GM19452 (cell line): Measurements from ENCODE around the gene HP1BP3.
"Not testable (repeated sequence)": the region's sequence is repeated elsewhere in the genome, so short reads cannot be mapped to it uniquely, and the experiment has no call there.

Experiments
- ATAC-seq: cut with Tn5 transposase; IDR thresholded peaks from one replicate; pipeline ENCODE4 v1.9.1; 2021; ENCODE audit not compliant: unreplicated experiment

The HP1BP3 gene

GRCh38 chr1:20787029-20787839 is at the start of gene HP1BP3:
Gene HP1BP3 (minus strand): TSS chr1:20787307. CDS start chr1:20780440, 6,867 bp downstream.
- ATAC-seq: peak; percentile 53

GRCh38 chr1:20836230-20836629 is 49.1 kb upstream of the HP1BP3 start:
- ATAC-seq: no peak

- no peak for ATAC-seq
Observed at GRCh38 chr1:20834780-20835179, 47.7 kb upstream of the HP1BP3 start.

- no peak for ATAC-seq
Observed at GRCh38 chr1:20834192-20834591, 47.1 kb upstream of the HP1BP3 start.

- ATAC-seq: no peak
Observed at GRCh38 chr1:20830378-20830777, 43.3 kb upstream of the HP1BP3 start.

- no peak for ATAC-seq
Observed at GRCh38 chr1:20829946-20830345, 42.8 kb upstream of the HP1BP3 start.

GRCh38 chr1:20829531-20829930 is 42.4 kb upstream of the HP1BP3 start:
- ATAC-seq: no peak

- ATAC-seq: no peak
Observed at GRCh38 chr1:20823845-20824244, 36.7 kb upstream of the HP1BP3 start.

GRCh38 chr1:20821466-20821865 is 34.4 kb upstream of the HP1BP3 start:
- no peak for ATAC-seq

GRCh38 chr1:20819818-20820217 is 32.7 kb upstream of the HP1BP3 start:
- no peak for ATAC-seq

GRCh38 chr1:20814534-20814871 is 27.4 kb upstream of the HP1BP3 start:
- ATAC-seq: no peak

GRCh38 chr1:20811916-20812315 is 24.8 kb upstream of the HP1BP3 start:
- ATAC-seq: no peak

- ATAC-seq: no peak
Observed at GRCh38 chr1:20793236-20793635, 6.1 kb upstream of the HP1BP3 start.

- ATAC-seq: no peak
Observed at GRCh38 chr1:20792196-20792595, 5.1 kb upstream of the HP1BP3 start.

GRCh38 chr1:20790785-20791184 is 3.7 kb upstream of the HP1BP3 start:
- ATAC-seq: no peak

- not testable (repeated sequence) for ATAC-seq
Observed at GRCh38 chr1:20789598-20789997, 2.5 kb upstream of the HP1BP3 start.

GRCh38 chr1:20787840-20788795 is 1.0 kb upstream of the HP1BP3 start:
- no peak for ATAC-seq

- peak; percentile 77 for ATAC-seq
Observed at GRCh38 chr1:20786253-20787028, 666 bp downstream of the HP1BP3 start.

GRCh38 chr1:20785907-20786252 is 1.2 kb downstream of the HP1BP3 start:
- peak; percentile 2 for ATAC-seq

- no peak for ATAC-seq
Observed at GRCh38 chr1:20775700-20776099, 11.4 kb downstream of the HP1BP3 start.

- ATAC-seq: no peak
Observed at GRCh38 chr1:20771780-20772179, 15.3 kb downstream of the HP1BP3 start.
